WTC11 (cell line): ENCODE results near the gene IL18R1. TPM values are rescaled to one million over a fixed set of nuclear protein-coding genes. Genes with fewer than 3 reads are reported as not detected.

Experiments used
- ATAC-seq: fragments of 200-7000 bp; cut with Tn5 transposase; 2 replicates; pipeline ENCODE4 v1.10.0; 2021; ENCODE audit warnings: mild to moderate bottlenecking, moderate library complexity
- CTCF ChIA-PET: fragments of 300-600 bp; sonication (Branson Sonifier 250); formaldehyde crosslinking; loops from one replicate; lab custom pipeline; 2021; ENCODE audit warnings: antibody characterized with exemption; lab: Charles Lee
- POLR2A ChIA-PET: fragments of 350-600 bp; sonication (Branson Sonifier 250); formaldehyde crosslinking; loops from one replicate; lab custom pipeline; 2021; ENCODE audit warnings: antibody characterized with exemption; lab: Charles Lee
- DNase-seq: peaks from one replicate; pipeline ENCODE4 v3.0.0; 2021; ENCODE audit warnings: low spot score
- H3K27ac Mint-ChIP-seq: 2 replicates; pipeline ENCODE4 v1.8.0; 2021; ENCODE audit warnings: mixed read lengths
- H3K27me3 Mint-ChIP-seq: 2 replicates; pipeline ENCODE4 v1.8.0; 2021; ENCODE audit warnings: low read depth, mild to moderate bottlenecking, moderate library complexity, mixed read lengths
- H3K36me3 Mint-ChIP-seq: 2 replicates; pipeline ENCODE4 v1.8.0; 2021; ENCODE audit warnings: mixed read lengths
- H3K4me1 Mint-ChIP-seq: 2 replicates; pipeline ENCODE4 v1.8.0; 2022; ENCODE audit warnings: mixed read lengths
- H3K4me3 Mint-ChIP-seq: 2 replicates; pipeline ENCODE4 v1.8.0; 2021; ENCODE audit warnings: mild to moderate bottlenecking, moderate library complexity, mixed read lengths
- H3K9me3 Mint-ChIP-seq: 2 replicates; pipeline ENCODE4 v1.8.0; 2021; ENCODE audit warnings: mixed read lengths
- ELF4 ChIP-seq: sonication (generic); formaldehyde crosslinking; IDR thresholded peaks from 2 replicates; pipeline ENCODE4 v1.8.1; 2022; ENCODE audit warnings: low read depth, mild to moderate bottlenecking, moderate library complexity, missing genetic modification reagents
- FOXJ3 ChIP-seq: sonication (generic); formaldehyde crosslinking; IDR thresholded peaks from 2 replicates; pipeline ENCODE4 v1.9.0; 2021; ENCODE audit warnings: missing genetic modification reagents, mild to moderate bottlenecking, borderline replicate concordance
- FOXP1 ChIP-seq: sonication (generic); formaldehyde crosslinking; IDR thresholded peaks from 2 replicates; pipeline ENCODE4 v1.8.0; 2022; ENCODE audit warnings: missing genetic modification reagents, mild to moderate bottlenecking, moderate library complexity, borderline replicate concordance
- GABPB1 ChIP-seq: sonication (generic); formaldehyde crosslinking; IDR thresholded peaks from 2 replicates; pipeline ENCODE4 v1.8.1; 2023; ENCODE audit warnings: mild to moderate bottlenecking, missing genetic modification reagents
- GRHL2 ChIP-seq: fragments of 250-450 bp; sonication (Bioruptor Pico); IDR thresholded peaks from 2 replicates; pipeline ENCODE4 v1.8.0; 2022; ENCODE audit warnings: mild to moderate bottlenecking, moderate library complexity; ENCODE audit not compliant: insufficient replicate concordance, severe bottlenecking
- GTF2I ChIP-seq: fragments of 250-450 bp; sonication (Bioruptor Pico); conservative IDR thresholded peaks from 2 replicates; pipeline ENCODE4 v1.4.0; 2021; ENCODE audit warnings: mild to moderate bottlenecking
- NFYB ChIP-seq: sonication (generic); formaldehyde crosslinking; conservative IDR thresholded peaks from 2 replicates; pipeline ENCODE4 v1.8.0; 2022; ENCODE audit warnings: low read depth, missing genetic modification reagents
- ZNF219 ChIP-seq: sonication (generic); formaldehyde crosslinking; IDR thresholded peaks from 2 replicates; pipeline ENCODE4 v1.8.0; 2023; ENCODE audit warnings: missing genetic modification reagents, mild to moderate bottlenecking, borderline replicate concordance
- ZNF317 ChIP-seq: sonication (generic); formaldehyde crosslinking; IDR thresholded peaks from 2 replicates; pipeline ENCODE4 v1.8.1; 2023; ENCODE audit warnings: low read depth, mild to moderate bottlenecking, moderate library complexity, missing genetic modification reagents, borderline replicate concordance
- ZNF416 ChIP-seq: fragments of 250-450 bp; sonication (Bioruptor Pico); IDR thresholded peaks from 2 replicates; pipeline ENCODE4 v1.9.0; 2021; ENCODE audit warnings: mild to moderate bottlenecking, inconsistent platforms
- total RNA-seq: library from RNA; stranded (reverse); gene quantifications from 3 replicates; pipeline ENCODE4 v1.2.3, GENCODE V29; 2021
- TF ChIP-seq, protein P1 (sequence below): sonication (generic); formaldehyde crosslinking; IDR thresholded peaks from 2 replicates; pipeline ENCODE4 v1.8.1; 2023; ENCODE audit warnings: mild to moderate bottlenecking, missing genetic modification reagents
- TF ChIP-seq, protein P2 (sequence below): sonication (generic); formaldehyde crosslinking; IDR thresholded peaks from 2 replicates; pipeline ENCODE4 v1.8.0; 2023; ENCODE audit warnings: mild to moderate bottlenecking, missing genetic modification reagents
- TF ChIP-seq, protein P3 (sequence below): sonication (generic); formaldehyde crosslinking; IDR thresholded peaks from 2 replicates; pipeline ENCODE4 v1.8.1; 2022; ENCODE audit warnings: low read depth, mild to moderate bottlenecking, moderate library complexity, missing genetic modification reagents, borderline replicate concordance
- TF ChIP-seq, protein P4 (sequence below): sonication (generic); formaldehyde crosslinking; IDR thresholded peaks from 2 replicates; pipeline ENCODE4 v1.8.1; 2023; ENCODE audit warnings: mild to moderate bottlenecking, missing genetic modification reagents, borderline replicate concordance
- TF ChIP-seq, protein P5 (sequence below): sonication (generic); formaldehyde crosslinking; IDR thresholded peaks from 2 replicates; pipeline ENCODE4 v1.8.0; 2023; ENCODE audit warnings: missing genetic modification reagents, mild to moderate bottlenecking, borderline replicate concordance
- TF ChIP-seq, protein P6 (sequence below): sonication (generic); formaldehyde crosslinking; IDR thresholded peaks from 2 replicates; pipeline ENCODE4 v1.8.0; 2022; ENCODE audit warnings: missing genetic modification reagents

The IL18R1 gene
- total RNA-seq, 1 experiment from 2014 or later, result not detected

DNA sequence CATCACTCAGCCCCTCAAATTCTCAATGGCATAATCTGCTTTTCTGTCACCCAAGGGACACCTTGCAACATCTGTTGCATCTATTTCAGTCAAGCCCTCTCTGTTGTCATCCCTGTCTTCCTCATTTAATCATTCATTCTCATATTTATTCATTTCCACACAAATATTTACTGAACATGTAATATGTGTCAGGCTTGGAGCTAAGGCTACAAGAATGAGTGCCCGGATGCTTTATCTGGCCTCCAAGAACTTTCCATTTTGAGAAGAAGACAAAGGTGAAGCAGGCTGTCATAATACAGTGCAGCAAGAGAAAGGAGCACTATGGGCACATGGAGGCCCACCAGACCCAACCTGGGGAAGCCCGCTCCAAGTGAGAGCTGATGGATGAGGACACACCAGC, 83.0 kb downstream of the IL18R1 start:
- H3K27me3 Mint-ChIP-seq, result no peaks in the 10 kb centered on the region; the same call in 1 of the 2 replicates
- H3K36me3 Mint-ChIP-seq, result no peaks in the 10 kb centered on the region
- TF ChIP-seq, protein P1, sequence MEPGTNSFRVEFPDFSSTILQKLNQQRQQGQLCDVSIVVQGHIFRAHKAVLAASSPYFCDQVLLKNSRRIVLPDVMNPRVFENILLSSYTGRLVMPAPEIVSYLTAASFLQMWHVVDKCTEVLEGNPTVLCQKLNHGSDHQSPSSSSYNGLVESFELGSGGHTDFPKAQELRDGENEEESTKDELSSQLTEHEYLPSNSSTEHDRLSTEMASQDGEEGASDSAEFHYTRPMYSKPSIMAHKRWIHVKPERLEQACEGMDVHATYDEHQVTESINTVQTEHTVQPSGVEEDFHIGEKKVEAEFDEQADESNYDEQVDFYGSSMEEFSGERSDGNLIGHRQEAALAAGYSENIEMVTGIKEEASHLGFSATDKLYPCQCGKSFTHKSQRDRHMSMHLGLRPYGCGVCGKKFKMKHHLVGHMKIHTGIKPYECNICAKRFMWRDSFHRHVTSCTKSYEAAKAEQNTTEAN (CRISPR knock-in tag), result no peak
- TF ChIP-seq GRHL2, result no peak
- no peaks in the 10 kb centered on the region for H3K4me1 Mint-ChIP-seq
- ATAC-seq (no peak), DNase-seq (no peak)
- H3K9me3 Mint-ChIP-seq, result no peaks in the 10 kb centered on the region
- ChIA-PET CTCF (no interaction called here), POLR2A (no interaction called here)
- no peak overlapping the region for H3K4me3 Mint-ChIP-seq
- H3K27ac Mint-ChIP-seq, result no peak overlapping the region

DNA sequence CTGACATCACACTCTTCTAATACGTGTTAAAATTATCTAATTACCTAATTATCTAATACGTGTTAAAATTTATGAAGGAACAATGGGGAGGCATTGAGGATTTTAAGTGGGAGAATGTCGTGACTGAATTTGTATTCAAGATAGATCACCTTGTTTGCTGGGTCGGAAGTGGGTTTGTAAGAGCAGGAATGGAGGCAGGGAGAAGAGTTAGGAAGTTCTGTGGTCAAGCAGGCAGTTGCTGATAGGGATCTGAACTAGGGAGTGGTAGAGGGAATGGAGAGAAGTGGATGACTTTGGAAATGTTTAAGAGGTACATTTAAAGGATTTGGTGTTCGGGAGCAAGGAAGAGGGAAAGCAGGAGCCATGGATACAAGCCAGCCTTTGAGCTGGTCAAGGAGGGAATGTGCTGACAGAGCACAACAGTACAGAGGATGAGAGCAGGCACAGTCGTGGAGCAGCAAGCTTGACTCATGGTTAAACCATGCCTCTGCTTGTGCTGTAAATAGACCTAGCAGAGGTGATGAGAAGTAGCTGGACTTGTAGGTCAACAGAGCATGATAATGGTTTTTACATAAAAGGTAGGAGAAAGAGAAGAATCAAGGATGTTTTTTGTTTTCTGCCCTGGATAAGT, 83.6 kb downstream of the IL18R1 start:
- H3K4me1 Mint-ChIP-seq, result no peaks in the 10 kb centered on the region
- H3K9me3 Mint-ChIP-seq, result no peaks in the 10 kb centered on the region
- H3K36me3 Mint-ChIP-seq, result no peaks in the 10 kb centered on the region
- H3K27ac Mint-ChIP-seq, result no peak overlapping the region
- no peak overlapping the region for H3K4me3 Mint-ChIP-seq
- H3K27me3 Mint-ChIP-seq, result no peaks in the 10 kb centered on the region; the same call in 1 of the 2 replicates
- CTCF ChIA-PET, result interaction anchor here (0.7 to 1.1 kb wide), 2 partner anchors 13 to 198 kb away, joined by 3 read pairs; no protein-coding TSS in a partner anchor
- DNase-seq (no peak), ATAC-seq (no peak)
- POLR2A ChIA-PET, result no interaction called here
- TF ChIP-seq, protein P2, sequence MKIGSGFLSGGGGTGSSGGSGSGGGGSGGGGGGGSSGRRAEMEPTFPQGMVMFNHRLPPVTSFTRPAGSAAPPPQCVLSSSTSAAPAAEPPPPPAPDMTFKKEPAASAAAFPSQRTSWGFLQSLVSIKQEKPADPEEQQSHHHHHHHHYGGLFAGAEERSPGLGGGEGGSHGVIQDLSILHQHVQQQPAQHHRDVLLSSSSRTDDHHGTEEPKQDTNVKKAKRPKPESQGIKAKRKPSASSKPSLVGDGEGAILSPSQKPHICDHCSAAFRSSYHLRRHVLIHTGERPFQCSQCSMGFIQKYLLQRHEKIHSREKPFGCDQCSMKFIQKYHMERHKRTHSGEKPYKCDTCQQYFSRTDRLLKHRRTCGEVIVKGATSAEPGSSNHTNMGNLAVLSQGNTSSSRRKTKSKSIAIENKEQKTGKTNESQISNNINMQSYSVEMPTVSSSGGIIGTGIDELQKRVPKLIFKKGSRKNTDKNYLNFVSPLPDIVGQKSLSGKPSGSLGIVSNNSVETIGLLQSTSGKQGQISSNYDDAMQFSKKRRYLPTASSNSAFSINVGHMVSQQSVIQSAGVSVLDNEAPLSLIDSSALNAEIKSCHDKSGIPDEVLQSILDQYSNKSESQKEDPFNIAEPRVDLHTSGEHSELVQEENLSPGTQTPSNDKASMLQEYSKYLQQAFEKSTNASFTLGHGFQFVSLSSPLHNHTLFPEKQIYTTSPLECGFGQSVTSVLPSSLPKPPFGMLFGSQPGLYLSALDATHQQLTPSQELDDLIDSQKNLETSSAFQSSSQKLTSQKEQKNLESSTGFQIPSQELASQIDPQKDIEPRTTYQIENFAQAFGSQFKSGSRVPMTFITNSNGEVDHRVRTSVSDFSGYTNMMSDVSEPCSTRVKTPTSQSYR (CRISPR knock-in tag), result no peak
- TF ChIP-seq, protein P3, sequence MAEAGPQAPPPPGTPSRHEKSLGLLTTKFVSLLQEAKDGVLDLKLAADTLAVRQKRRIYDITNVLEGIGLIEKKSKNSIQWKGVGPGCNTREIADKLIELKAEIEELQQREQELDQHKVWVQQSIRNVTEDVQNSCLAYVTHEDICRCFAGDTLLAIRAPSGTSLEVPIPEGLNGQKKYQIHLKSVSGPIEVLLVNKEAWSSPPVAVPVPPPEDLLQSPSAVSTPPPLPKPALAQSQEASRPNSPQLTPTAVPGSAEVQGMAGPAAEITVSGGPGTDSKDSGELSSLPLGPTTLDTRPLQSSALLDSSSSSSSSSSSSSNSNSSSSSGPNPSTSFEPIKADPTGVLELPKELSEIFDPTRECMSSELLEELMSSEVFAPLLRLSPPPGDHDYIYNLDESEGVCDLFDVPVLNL (CRISPR knock-in tag), result no peak
- no peak for TF ChIP-seq FOXP1
- no peak for TF ChIP-seq GABPB1 (CRISPR knock-in tag)
- TF ChIP-seq ZNF219 (CRISPR knock-in tag), result no peak
- TF ChIP-seq, protein P4, sequence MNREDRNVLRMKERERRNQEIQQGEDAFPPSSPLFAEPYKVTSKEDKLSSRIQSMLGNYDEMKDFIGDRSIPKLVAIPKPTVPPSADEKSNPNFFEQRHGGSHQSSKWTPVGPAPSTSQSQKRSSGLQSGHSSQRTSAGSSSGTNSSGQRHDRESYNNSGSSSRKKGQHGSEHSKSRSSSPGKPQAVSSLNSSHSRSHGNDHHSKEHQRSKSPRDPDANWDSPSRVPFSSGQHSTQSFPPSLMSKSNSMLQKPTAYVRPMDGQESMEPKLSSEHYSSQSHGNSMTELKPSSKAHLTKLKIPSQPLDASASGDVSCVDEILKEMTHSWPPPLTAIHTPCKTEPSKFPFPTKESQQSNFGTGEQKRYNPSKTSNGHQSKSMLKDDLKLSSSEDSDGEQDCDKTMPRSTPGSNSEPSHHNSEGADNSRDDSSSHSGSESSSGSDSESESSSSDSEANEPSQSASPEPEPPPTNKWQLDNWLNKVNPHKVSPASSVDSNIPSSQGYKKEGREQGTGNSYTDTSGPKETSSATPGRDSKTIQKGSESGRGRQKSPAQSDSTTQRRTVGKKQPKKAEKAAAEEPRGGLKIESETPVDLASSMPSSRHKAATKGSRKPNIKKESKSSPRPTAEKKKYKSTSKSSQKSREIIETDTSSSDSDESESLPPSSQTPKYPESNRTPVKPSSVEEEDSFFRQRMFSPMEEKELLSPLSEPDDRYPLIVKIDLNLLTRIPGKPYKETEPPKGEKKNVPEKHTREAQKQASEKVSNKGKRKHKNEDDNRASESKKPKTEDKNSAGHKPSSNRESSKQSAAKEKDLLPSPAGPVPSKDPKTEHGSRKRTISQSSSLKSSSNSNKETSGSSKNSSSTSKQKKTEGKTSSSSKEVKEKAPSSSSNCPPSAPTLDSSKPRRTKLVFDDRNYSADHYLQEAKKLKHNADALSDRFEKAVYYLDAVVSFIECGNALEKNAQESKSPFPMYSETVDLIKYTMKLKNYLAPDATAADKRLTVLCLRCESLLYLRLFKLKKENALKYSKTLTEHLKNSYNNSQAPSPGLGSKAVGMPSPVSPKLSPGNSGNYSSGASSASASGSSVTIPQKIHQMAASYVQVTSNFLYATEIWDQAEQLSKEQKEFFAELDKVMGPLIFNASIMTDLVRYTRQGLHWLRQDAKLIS (CRISPR knock-in tag), result no peak
- TF ChIP-seq NFYB (CRISPR knock-in tag), result no peak
- no peak for TF ChIP-seq ZNF317 (CRISPR knock-in tag)
- no peak for TF ChIP-seq ELF4 (CRISPR knock-in tag)
- TF ChIP-seq, protein P5, sequence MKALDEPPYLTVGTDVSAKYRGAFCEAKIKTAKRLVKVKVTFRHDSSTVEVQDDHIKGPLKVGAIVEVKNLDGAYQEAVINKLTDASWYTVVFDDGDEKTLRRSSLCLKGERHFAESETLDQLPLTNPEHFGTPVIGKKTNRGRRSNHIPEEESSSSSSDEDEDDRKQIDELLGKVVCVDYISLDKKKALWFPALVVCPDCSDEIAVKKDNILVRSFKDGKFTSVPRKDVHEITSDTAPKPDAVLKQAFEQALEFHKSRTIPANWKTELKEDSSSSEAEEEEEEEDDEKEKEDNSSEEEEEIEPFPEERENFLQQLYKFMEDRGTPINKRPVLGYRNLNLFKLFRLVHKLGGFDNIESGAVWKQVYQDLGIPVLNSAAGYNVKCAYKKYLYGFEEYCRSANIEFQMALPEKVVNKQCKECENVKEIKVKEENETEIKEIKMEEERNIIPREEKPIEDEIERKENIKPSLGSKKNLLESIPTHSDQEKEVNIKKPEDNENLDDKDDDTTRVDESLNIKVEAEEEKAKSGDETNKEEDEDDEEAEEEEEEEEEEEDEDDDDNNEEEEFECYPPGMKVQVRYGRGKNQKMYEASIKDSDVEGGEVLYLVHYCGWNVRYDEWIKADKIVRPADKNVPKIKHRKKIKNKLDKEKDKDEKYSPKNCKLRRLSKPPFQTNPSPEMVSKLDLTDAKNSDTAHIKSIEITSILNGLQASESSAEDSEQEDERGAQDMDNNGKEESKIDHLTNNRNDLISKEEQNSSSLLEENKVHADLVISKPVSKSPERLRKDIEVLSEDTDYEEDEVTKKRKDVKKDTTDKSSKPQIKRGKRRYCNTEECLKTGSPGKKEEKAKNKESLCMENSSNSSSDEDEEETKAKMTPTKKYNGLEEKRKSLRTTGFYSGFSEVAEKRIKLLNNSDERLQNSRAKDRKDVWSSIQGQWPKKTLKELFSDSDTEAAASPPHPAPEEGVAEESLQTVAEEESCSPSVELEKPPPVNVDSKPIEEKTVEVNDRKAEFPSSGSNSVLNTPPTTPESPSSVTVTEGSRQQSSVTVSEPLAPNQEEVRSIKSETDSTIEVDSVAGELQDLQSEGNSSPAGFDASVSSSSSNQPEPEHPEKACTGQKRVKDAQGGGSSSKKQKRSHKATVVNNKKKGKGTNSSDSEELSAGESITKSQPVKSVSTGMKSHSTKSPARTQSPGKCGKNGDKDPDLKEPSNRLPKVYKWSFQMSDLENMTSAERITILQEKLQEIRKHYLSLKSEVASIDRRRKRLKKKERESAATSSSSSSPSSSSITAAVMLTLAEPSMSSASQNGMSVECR (CRISPR knock-in tag), result no peak
- TF ChIP-seq GTF2I (CRISPR knock-in tag), result no peak
- TF ChIP-seq FOXJ3, result no peak
- TF ChIP-seq, protein P6, sequence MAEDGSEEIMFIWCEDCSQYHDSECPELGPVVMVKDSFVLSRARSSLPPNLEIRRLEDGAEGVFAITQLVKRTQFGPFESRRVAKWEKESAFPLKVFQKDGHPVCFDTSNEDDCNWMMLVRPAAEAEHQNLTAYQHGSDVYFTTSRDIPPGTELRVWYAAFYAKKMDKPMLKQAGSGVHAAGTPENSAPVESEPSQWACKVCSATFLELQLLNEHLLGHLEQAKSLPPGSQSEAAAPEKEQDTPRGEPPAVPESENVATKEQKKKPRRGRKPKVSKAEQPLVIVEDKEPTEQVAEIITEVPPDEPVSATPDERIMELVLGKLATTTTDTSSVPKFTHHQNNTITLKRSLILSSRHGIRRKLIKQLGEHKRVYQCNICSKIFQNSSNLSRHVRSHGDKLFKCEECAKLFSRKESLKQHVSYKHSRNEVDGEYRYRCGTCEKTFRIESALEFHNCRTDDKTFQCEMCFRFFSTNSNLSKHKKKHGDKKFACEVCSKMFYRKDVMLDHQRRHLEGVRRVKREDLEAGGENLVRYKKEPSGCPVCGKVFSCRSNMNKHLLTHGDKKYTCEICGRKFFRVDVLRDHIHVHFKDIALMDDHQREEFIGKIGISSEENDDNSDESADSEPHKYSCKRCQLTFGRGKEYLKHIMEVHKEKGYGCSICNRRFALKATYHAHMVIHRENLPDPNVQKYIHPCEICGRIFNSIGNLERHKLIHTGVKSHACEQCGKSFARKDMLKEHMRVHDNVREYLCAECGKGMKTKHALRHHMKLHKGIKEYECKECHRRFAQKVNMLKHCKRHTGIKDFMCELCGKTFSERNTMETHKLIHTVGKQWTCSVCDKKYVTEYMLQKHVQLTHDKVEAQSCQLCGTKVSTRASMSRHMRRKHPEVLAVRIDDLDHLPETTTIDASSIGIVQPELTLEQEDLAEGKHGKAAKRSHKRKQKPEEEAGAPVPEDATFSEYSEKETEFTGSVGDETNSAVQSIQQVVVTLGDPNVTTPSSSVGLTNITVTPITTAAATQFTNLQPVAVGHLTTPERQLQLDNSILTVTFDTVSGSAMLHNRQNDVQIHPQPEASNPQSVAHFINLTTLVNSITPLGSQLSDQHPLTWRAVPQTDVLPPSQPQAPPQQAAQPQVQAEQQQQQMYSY, result no peak
- TF ChIP-seq ZNF416, result no peak
